Sigmoid colon (tissue), 7 donors: ENCODE results near the gene RFC1. TPM values are rescaled to one million over a fixed set of nuclear protein-coding genes. Genes with fewer than 3 reads are reported as not detected.
"Not testable (repeated sequence)": the region's sequence is repeated elsewhere in the genome, so short reads cannot be mapped to it uniquely, and the experiment has no call there.

Source experiments
- DNase-seq: peaks from one replicate; pipeline ENCODE4 v3.0.0-alpha.2; 2019
- H3K27ac ChIP-seq, 4 donors: fragments of 200-600 bp; sonication (generic); one replicate each; pipeline ENCODE4 v1.5.1; 2016 to 2019; ENCODE audit warnings: mild to moderate bottlenecking in 1 of 4
- H3K27me3 ChIP-seq, 3 donors: fragments of 200-600 bp; sonication (generic); one replicate each; pipeline ENCODE4 v1.5.1; 2019; ENCODE audit warnings: mild to moderate bottlenecking in 1 of 3
- H3K36me3 ChIP-seq, 4 donors: fragments of 200-600 bp; sonication (generic); one replicate each; pipeline ENCODE4 v1.5.1; 2016 to 2019
- H3K4me1 ChIP-seq, 4 donors: fragments of 200-600 bp; sonication (generic); one replicate each; pipeline ENCODE4 v1.5.1; 2017 to 2019
- H3K4me3 ChIP-seq, 4 donors: fragments of 200-600 bp; sonication (generic); one replicate each; pipeline ENCODE4 v1.5.1; 2017 to 2019; ENCODE audit warnings: mild to moderate bottlenecking in 2 of 4, moderate library complexity in 1 of 4
- H3K9me3 ChIP-seq, 4 donors: fragments of 200-600 bp in 3 of 4; sonication (generic) in 3 of 4; one replicate each; pipeline versions ENCODE4 v1.5.1 to v1.6.1; 2013 to 2019
- EP300 ChIP-seq, 4 donors: sonication (generic); formaldehyde crosslinking; IDR thresholded peaks; one replicate each; pipeline ENCODE4 v1.6.1; 2017; ENCODE audit warnings: antibody characterized with exemption in 4 of 4
- POLR2A ChIP-seq, 2 donors: fragments of 450-650 bp; IDR thresholded peaks; one replicate each; pipeline ENCODE4 v1.6.1; 2016; ENCODE audit warnings: antibody characterized with exemption in 2 of 2, mild to moderate bottlenecking in 2 of 2, moderate library complexity in 2 of 2
- POLR2AphosphoS5 ChIP-seq, 4 donors: sonication (generic); formaldehyde crosslinking; IDR thresholded peaks; one replicate each; pipeline ENCODE4 v1.6.1; 2017; ENCODE audit warnings: antibody characterized with exemption in 4 of 4
- WGBS, 2 donors: extraction: QIAGEN DNeasy Blood & Tissue Kit; methylation state at CpG; one replicate each; pipeline ENCODE4 v1.1.7; 2013; 5-methylcytosine and 5-hydroxymethylcytosine counted together
- intact Hi-C: fragments of 100-400 bp; cut with DNase I; formaldehyde crosslinking; loops from one replicate; pipeline ENCODE4 v1.15.1; 2023
- polyA plus RNA-seq, 3 donors: library from polyadenylated mRNA; stranded (reverse); fragments of 200-250 nt; gene quantifications; one replicate each; pipeline ENCODE4 v1.2.3, GENCODE V29; 2013
- total RNA-seq, 4 donors: library from RNA; depleted of rRNA; stranded (reverse); fragments of >200 nt; gene quantifications; one replicate each; pipeline ENCODE4 v1.1.0, GENCODE V29; 2016
- TF ChIP-seq, protein P1 (sequence below), 4 experiments: fragments of 450-650 bp in 3 of 4; fragments of 200-600 bp in 1 of 4; IDR thresholded peaks; one replicate each; pipeline ENCODE4 v1.5.1; 2016 to 2019; ENCODE audit warnings: antibody characterized with exemption in 4 of 4, mild to moderate bottlenecking in 3 of 4, moderate library complexity in 2 of 4
- donor health status: healthy with polysubstance abuse.
- donor health status: Bipolar disorder and iron deficiency.
- donor health status: healthy.

Gene RFC1
- total and polyA plus RNA-seq, 7 donors, result 10.2 to 46.6 (median 30.2) TPM

DNA sequence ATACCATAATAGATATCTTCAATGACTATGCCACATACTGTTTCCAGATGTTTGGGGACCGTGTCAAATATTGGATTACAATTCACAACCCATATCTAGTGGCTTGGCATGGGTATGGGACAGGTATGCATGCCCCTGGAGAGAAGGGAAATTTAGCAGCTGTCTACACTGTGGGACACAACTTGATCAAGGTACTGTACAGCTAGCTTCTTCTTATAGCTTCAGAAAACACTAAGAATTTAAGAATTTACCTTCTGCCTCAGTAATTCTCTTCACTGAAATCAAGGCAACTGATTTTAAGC lies 41.4 kb upstream of the RFC1 start:
- intact Hi-C loops, result no loop called here
- Histone ChIP-seq H3K36me3 (no peaks in the 10 kb centered on the region), H3K27ac (no peak overlapping the region), H3K27me3 (no peaks in the 10 kb centered on the region), H3K9me3 (no peaks in the 10 kb centered on the region), H3K4me3 (no peak overlapping the region), H3K4me1 (no peaks in the 10 kb centered on the region)
- 20 to 72% methylated on average over 1 of the region's 1 CpG for WGBS, 2 donors
- TF ChIP-seq POLR2AphosphoS5 (IDR thresholded peaks at IDR 0.05), result no peak
- TF ChIP-seq POLR2A (IDR thresholded peaks at IDR 0.05), result no peak
- no peak for TF ChIP-seq EP300 (IDR thresholded peaks at IDR 0.05)
- TF ChIP-seq, protein P1, sequence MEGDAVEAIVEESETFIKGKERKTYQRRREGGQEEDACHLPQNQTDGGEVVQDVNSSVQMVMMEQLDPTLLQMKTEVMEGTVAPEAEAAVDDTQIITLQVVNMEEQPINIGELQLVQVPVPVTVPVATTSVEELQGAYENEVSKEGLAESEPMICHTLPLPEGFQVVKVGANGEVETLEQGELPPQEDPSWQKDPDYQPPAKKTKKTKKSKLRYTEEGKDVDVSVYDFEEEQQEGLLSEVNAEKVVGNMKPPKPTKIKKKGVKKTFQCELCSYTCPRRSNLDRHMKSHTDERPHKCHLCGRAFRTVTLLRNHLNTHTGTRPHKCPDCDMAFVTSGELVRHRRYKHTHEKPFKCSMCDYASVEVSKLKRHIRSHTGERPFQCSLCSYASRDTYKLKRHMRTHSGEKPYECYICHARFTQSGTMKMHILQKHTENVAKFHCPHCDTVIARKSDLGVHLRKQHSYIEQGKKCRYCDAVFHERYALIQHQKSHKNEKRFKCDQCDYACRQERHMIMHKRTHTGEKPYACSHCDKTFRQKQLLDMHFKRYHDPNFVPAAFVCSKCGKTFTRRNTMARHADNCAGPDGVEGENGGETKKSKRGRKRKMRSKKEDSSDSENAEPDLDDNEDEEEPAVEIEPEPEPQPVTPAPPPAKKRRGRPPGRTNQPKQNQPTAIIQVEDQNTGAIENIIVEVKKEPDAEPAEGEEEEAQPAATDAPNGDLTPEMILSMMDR (IDR thresholded peaks at IDR 0.05), result no peak
- DNase-seq, result no peak

DNA sequence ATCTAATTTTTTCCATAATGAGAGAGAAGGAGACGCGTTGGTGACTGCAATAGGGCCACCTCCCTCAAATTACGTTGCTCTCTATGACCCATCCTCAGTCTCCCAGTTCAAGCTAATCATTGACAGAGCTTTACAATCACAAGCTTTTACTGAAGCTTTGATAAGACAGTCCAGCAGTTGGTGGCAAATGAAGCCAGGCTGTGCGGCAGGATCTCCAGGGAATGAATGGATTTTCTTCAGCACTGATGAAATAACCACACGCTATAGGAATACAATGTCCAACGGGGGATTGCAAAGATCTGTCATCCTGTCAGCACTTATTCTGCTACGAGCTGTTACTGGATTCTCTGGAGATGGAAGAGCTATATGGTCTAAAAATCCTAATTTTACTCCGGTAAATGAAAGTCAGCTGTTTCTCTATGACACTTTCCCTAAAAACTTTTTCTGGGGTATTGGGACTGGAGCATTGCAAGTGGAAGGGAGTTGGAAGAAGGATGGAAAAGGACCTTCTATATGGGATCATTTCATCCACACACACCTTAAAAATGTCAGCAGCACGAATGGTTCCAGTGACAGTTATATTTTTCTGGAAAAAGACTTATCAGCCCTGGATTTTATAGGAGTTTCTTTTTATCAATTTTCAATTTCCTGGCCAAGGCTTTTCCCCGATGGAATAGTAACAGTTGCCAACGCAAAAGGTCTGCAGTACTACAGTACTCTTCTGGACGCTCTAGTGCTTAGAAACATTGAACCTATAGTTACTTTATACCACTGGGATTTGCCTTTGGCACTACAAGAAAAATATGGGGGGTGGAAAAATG lies 40.8 kb upstream of the RFC1 start, which contains the start of gene KLB:
Gene KLB, plus strand, starts transcription at position 168 of the 821 bp plus-strand sequence. Its CDS starts 20 bp downstream, at position 188.
- TF ChIP-seq POLR2A (IDR thresholded peaks at IDR 0.05), result no peak
- TF ChIP-seq POLR2AphosphoS5 (IDR thresholded peaks at IDR 0.05), result no peak
- TF ChIP-seq EP300 (IDR thresholded peaks at IDR 0.05), result no peak
- TF ChIP-seq, protein P1 (IDR thresholded peaks at IDR 0.05), result no peak
- intact Hi-C loops, result no loop called here
- Histone ChIP-seq H3K36me3 (no peaks in the 10 kb centered on the region), H3K4me1 (no peaks in the 10 kb centered on the region), H3K9me3 (no peaks in the 10 kb centered on the region), H3K27me3 (no peaks in the 10 kb centered on the region), H3K4me3 (no peak within 1 kb of the TSS), H3K27ac (no peak within 1 kb of the TSS)
- 18 to 66% methylated on average over 12 of the region's 12 CpGs for WGBS, 2 donors
- no peak for DNase-seq

DNA sequence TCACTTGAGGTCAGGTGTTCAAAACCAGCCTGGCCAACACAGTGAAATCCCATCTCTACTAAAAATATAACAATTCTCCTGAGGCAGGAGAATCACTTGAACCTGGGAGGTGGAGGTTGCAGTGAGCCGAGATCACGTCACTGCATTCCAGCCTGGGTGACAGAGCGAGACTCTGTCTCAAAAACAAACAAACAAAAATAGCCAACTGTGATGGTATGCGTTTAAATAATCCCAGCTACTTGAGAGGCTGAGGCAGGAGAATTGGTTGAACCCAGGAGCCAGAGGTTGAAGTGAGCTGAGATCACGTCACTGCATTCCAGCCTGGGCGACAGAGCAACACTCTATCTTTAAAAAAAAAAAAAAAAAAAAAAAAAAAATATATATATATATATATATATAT lies 35.5 kb upstream of the RFC1 start:
- 81 to 89% methylated on average over 6 of the region's 6 CpGs for WGBS, 2 donors

DNA sequence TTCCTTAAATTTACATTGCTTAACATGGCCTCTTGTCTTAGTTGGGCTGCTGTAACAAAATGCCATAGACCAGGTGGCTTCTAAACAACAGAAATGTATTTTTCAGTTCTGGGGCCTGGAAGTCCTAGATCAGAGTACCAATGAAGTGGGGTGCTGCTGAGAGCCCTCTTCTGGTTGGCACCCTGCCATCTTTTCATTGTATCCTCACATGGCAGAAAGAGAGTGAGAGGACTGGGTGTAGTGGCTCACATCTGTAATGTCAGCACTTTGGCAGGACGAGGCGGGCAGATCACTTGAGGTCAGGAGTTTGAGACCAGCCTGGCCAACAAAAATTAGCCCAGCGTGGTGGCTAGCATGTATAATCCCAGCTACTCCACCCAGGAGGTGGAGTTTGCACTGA lies 28.5 kb upstream of the RFC1 start:
- H3K4me3 ChIP-seq, result no peak overlapping the region
- 76 to 83% methylated on average over 3 of the region's 3 CpGs for WGBS, 2 donors
- no peaks in the 10 kb centered on the region for H3K9me3 ChIP-seq
- no peak overlapping the region for H3K27ac ChIP-seq
- H3K36me3 ChIP-seq, result no peaks in the 10 kb centered on the region
- intact Hi-C loops, result no loop called here
- no peaks in the 10 kb centered on the region for H3K4me1 ChIP-seq
- TF ChIP-seq POLR2A (IDR thresholded peaks at IDR 0.05), result no peak
- TF ChIP-seq EP300 (IDR thresholded peaks at IDR 0.05), result no peak
- TF ChIP-seq, protein P1 (IDR thresholded peaks at IDR 0.05), result no peak
- TF ChIP-seq POLR2AphosphoS5 (IDR thresholded peaks at IDR 0.05), result no peak
- no peak for DNase-seq
- no peaks in the 10 kb centered on the region for H3K27me3 ChIP-seq

More for the DNA sequence above, 35.5 kb upstream of the RFC1 start:
- H3K36me3 ChIP-seq, H3K27me3 ChIP-seq, H3K9me3 ChIP-seq, H3K27ac ChIP-seq, intact Hi-C loops, H3K4me3 ChIP-seq, H3K4me1 ChIP-seq, DNase-seq: not testable (repeated sequence)

DNA sequence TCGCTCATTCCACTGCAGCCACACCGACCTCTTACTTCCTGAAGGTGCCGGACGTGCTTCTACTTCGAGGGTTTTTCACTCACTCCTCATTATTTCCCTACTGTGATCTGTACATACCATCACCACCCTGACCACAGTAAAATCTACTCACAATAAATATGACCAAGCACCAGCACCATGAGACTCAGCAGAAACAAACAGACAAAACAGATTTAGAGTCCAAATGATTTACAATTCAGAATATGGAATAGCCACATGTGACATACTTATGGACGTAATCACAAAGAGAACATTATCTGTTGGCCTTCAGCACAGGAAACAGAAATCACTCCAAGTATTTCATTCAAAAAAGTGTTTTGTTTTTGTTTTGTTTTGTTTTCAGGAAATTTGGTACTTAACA lies 24.4 kb upstream of the RFC1 start:
- Histone ChIP-seq H3K9me3 (no peaks in the 10 kb centered on the region), H3K27me3 (no peaks in the 10 kb centered on the region), H3K4me3 (no peak overlapping the region), H3K4me1 (no peaks in the 10 kb centered on the region), H3K27ac (no peak overlapping the region), H3K36me3 (no peaks in the 10 kb centered on the region)
- WGBS, 2 donors, result 78 to 83% methylated on average over 6 of the region's 6 CpGs
- intact Hi-C loops, result no loop called here
- no peak for TF ChIP-seq POLR2A (IDR thresholded peaks at IDR 0.05)
- TF ChIP-seq, protein P1 (IDR thresholded peaks at IDR 0.05), result no peak
- no peak for TF ChIP-seq EP300 (IDR thresholded peaks at IDR 0.05)
- TF ChIP-seq POLR2AphosphoS5 (IDR thresholded peaks at IDR 0.05), result no peak
- DNase-seq, result no peak
